ENCODE results near the gene DLAT. TPM values are rescaled to one million over a fixed set of nuclear protein-coding genes. Genes with fewer than 3 reads are reported as not detected.

DLAT gene
- total RNA-seq, 1 experiment from 2014 or later = 75.9 TPM

DNA sequence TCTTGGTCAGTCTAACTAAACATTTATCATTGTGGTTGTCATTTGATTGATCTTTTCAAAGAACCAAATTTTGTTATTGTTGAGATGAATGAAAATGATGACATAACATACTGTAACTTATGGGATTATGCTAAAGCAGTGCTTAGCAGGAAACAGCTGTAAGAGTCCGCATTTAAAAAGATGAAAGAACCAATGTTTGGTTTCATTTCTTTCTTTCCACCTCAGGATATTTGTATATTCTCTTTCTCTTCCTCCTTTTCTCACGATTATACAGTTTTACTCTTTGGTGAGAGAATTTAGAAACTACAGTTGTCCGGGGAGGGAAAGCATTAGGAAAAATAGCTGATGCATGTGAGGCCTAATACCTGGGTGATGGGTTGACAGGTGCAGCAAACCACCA, 25.5 kb downstream of the DLAT start:
- intact Hi-C loops (cut with micrococcal nuclease; ENCODE audit: unreplicated experiment) = no loop called here
- no peak overlapping the region for H3K27ac ChIP-seq (ENCODE audit: low read length)
- DNase-seq (ENCODE audit: low read depth, low spot score) = no peak
- CTCF ChIA-PET = no interaction called here
- no peaks in the 10 kb centered on the region for H3K27me3 ChIP-seq (ENCODE audit: control insufficient read depth, insufficient read depth, low read length)
- POLR2A ChIA-PET = no interaction called here
- no TSS peak for BruUV-seq (replicated peaks)
- in situ Hi-C loops (cut with HindIII; ENCODE audit: low pct_unique_long_range_greater_than_20kb, low sequenced_read_pairs) = no loop called here
- ATAC-seq = no peak
- no peaks in the 10 kb centered on the region for H3K4me1 ChIP-seq (ENCODE audit: control insufficient read depth, insufficient read depth, low read length)
- H3K4me3 ChIP-seq (ENCODE audit: low read depth in 2 of 2, low read length in 2 of 2) = no peak overlapping the region
- TF ChIP-seq REST (IDR thresholded peaks at IDR 0.05; ENCODE audit: insufficient read depth in 1 of 2, low read depth in 2 of 2, low read length in 1 of 2) (no peak), SIN3A (IDR thresholded peaks at IDR 0.05; ENCODE audit: borderline replicate concordance, insufficient read depth, low read depth, low read length) (no peak), POLR2AphosphoS5 (IDR thresholded peaks at IDR 0.05; ENCODE audit: low read depth, low read length) (no peak), TCF7L2 (IDR thresholded peaks at IDR 0.05; ENCODE audit: low read depth, low read length) (no peak)
- TF ChIP-seq, protein P1, sequence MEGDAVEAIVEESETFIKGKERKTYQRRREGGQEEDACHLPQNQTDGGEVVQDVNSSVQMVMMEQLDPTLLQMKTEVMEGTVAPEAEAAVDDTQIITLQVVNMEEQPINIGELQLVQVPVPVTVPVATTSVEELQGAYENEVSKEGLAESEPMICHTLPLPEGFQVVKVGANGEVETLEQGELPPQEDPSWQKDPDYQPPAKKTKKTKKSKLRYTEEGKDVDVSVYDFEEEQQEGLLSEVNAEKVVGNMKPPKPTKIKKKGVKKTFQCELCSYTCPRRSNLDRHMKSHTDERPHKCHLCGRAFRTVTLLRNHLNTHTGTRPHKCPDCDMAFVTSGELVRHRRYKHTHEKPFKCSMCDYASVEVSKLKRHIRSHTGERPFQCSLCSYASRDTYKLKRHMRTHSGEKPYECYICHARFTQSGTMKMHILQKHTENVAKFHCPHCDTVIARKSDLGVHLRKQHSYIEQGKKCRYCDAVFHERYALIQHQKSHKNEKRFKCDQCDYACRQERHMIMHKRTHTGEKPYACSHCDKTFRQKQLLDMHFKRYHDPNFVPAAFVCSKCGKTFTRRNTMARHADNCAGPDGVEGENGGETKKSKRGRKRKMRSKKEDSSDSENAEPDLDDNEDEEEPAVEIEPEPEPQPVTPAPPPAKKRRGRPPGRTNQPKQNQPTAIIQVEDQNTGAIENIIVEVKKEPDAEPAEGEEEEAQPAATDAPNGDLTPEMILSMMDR (IDR thresholded peaks at IDR 0.05) = no peak
- H3K9me3 ChIP-seq (ENCODE audit: control insufficient read depth, insufficient read depth, low read depth, low read length) = no peaks in the 10 kb centered on the region
- peaks cover 22% of the 10 kb centered on the region for H3K36me3 ChIP-seq (ENCODE audit: control insufficient read depth, insufficient read depth, low read length)

DNA sequence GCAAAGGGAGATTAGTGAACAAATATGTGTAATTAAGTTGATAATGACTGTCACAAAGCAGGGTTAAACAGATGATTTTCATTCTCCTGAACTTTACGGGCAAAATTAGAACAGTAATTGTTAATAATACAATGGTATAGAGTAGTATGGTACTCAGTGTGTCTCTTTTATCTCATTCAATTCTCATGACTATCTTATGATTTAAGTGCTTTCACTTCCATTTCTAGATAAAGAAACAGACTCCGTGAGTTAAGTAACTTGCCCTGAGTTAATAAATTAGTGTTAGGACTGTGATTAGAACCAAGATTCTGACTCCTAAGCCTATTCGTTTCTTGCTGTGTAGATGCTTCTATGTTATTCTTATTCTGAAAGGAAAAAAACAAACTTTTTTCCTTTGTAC, 26.6 kb downstream of the DLAT start:
- ATAC-seq (no peak), DNase-seq (ENCODE audit: low read depth, low spot score) (no peak)
- Histone ChIP-seq H3K27ac (ENCODE audit: low read length) (no peak overlapping the region), H3K27me3 (ENCODE audit: control insufficient read depth, insufficient read depth, low read length) (no peaks in the 10 kb centered on the region), H3K4me3 (ENCODE audit: low read depth in 2 of 2, low read length in 2 of 2) (no peak overlapping the region), H3K9me3 (ENCODE audit: control insufficient read depth, insufficient read depth, low read depth, low read length) (no peaks in the 10 kb centered on the region), H3K36me3 (ENCODE audit: control insufficient read depth, insufficient read depth, low read length) (peaks cover 25% of the 10 kb centered on the region), H3K4me1 (ENCODE audit: control insufficient read depth, insufficient read depth, low read length) (no peaks in the 10 kb centered on the region)
- TF ChIP-seq REST (IDR thresholded peaks at IDR 0.05; ENCODE audit: insufficient read depth in 1 of 2, low read depth in 2 of 2, low read length in 1 of 2) = no peak
- TF ChIP-seq, protein P1 (IDR thresholded peaks at IDR 0.05) = no peak
- no peak for TF ChIP-seq POLR2AphosphoS5 (IDR thresholded peaks at IDR 0.05; ENCODE audit: low read depth, low read length)
- no peak for TF ChIP-seq TCF7L2 (IDR thresholded peaks at IDR 0.05; ENCODE audit: low read depth, low read length)
- TF ChIP-seq SIN3A (IDR thresholded peaks at IDR 0.05; ENCODE audit: borderline replicate concordance, insufficient read depth, low read depth, low read length) = no peak
- ChIA-PET POLR2A (no interaction called here), CTCF (no interaction called here)
- intact Hi-C loops (cut with micrococcal nuclease; ENCODE audit: unreplicated experiment) (no loop called here), in situ Hi-C loops (cut with HindIII; ENCODE audit: low pct_unique_long_range_greater_than_20kb, low sequenced_read_pairs) (no loop called here)
- no TSS peak for BruUV-seq (replicated peaks)
